D341Med (cell line): ENCODE data around the gene LRRC8B.
"Not testable (repeated sequence)": the region's sequence is repeated elsewhere in the genome, so short reads cannot be mapped to it uniquely, and the experiment has no call there.

Source experiments
- DNase-seq: peaks from one replicate; pipeline ENCODE4 v3.0.0; 2012; ENCODE audit warnings: low spot score

LRRC8B gene

GRCh38 chr1:89584781-89585180 is 60.2 kb downstream of the LRRC8B start:
- DNase-seq, result no peak

GRCh38 chr1:89587729-89588161 is 63.1 kb downstream of the LRRC8B start:
- DNase-seq, result no peak

- DNase-seq, result no peak
Observed at GRCh38 chr1:89588480-89588879, 63.9 kb downstream of the LRRC8B start.

- no peak for DNase-seq
Observed at GRCh38 chr1:89589515-89589914, 64.9 kb downstream of the LRRC8B start.

- no peak for DNase-seq
Observed at GRCh38 chr1:89590341-89591080, 65.9 kb downstream of the LRRC8B start.

DNA sequence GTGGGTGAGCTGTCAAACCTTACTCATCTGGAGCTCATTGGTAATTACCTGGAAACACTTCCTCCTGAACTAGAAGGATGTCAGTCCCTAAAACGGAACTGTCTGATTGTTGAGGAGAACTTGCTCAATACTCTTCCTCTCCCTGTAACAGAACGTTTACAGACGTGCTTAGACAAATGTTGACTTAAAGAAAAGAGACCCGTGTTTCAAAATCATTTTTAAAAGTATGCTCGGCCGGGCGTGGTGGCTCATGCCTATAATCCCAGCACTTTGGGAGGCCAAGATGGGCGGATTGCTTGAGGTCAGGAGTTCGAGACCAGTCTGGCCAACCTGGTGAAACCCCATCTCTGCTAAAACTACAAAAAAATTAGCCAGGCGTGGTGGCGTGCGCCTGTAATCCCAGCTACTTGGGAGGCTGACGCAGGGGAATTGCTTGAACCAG is 68.3 kb downstream of the LRRC8B start:
- not testable (repeated sequence) for DNase-seq

- DNase-seq, result no peak
Observed at GRCh38 chr1:89594096-89594740, 69.6 kb downstream of the LRRC8B start.

GRCh38 chr1:89596698-89597097 is 72.1 kb downstream of the LRRC8B start:
- no peak for DNase-seq

GRCh38 chr1:89598450-89599331 is 74.1 kb downstream of the LRRC8B start:
- DNase-seq, result peak; percentile 52

DNA sequence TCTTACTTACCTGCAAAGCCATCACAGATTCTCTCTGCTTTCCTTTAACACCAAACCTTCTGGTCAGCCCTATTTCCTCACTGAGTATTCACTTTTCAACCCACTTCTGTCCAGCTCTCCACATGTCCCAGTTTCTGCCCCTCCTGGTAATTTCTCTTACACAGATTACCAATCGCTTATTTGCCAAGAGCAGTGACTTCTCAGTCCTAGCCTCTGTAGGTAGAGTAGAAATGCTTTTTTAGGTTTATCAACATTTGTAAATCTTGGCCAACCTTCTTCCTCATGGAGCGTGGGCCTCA is 74.7 kb downstream of the LRRC8B start:
- DNase-seq, result no peak

GRCh38 chr1:89600451-89601224 is 76.0 kb downstream of the LRRC8B start:
- DNase-seq, result no peak

GRCh38 chr1:89602871-89603404 is 78.3 kb downstream of the LRRC8B start:
- no peak for DNase-seq

DNA sequence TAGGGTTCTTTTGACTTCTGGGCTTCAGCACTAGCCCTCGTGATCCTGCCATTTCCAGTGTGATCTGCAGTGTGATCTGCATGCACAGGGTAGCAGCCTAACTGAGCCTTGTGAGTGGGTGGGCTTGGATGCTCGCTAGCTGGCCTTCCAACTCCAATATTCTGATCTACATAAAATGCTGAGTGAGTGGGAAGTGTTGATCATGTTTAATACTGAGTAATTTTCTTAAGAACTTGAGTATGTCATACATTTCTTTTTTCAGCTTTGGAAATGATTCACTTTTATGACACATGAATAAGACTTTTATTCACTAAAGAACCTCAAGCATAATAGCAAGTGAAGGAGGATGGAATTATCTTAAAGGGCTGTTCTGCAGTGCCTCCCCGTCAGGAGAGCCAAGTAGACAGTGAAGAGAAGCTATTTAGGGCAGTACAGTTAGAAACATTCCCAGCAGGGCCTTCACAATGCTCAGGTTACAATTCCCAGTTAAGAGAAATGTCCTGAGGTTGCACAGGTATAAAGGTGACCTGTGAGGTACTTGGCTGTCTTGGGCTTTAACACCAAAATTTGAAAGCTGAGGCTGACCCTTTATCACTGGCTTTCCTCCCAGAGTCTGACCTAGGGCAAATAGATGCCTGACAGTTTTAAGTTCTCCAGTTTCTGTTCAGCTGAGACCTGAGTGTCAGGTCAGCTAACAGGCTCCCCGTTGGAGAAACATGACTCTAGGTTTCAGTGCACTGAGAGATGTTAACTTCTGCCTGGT is 79.2 kb downstream of the LRRC8B start:
- DNase-seq, result no peak

DNA sequence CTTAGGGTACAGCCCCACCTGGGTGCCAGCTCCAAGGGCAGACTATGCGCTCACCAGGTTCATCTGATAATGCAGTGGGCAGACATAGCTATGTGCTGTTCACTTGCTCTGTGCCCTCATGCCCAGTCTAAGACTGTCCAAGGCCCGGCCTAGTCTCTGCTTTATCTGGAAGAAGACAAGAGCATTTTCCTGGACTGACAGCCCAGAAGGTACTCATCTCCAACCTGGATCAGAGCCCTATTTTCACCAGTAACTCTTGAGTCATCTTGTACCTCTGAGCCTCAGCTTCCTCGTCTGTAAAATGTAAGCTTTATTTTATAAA is 79.7 kb downstream of the LRRC8B start:
- no peak for DNase-seq

DNA sequence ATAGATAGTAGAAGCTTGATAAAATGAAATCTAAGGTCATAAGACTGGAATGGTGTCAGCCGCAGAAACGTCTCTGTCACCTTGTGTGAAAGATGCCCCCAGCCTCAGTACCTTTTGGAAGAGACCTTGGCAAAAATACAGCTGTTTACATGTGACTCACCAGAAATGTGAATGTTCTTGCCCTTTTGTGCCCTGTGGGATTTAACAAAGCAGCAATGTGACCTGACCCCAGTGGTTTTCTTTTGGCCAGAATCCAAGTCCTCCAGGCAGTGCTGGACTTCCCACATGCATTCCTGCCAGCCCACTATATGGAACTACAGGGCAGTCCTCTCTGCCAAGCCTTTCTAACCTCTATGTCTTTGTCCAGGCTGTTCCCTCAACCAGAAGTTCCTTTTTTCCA is 81.1 kb downstream of the LRRC8B start:
- DNase-seq, result no peak

DNA sequence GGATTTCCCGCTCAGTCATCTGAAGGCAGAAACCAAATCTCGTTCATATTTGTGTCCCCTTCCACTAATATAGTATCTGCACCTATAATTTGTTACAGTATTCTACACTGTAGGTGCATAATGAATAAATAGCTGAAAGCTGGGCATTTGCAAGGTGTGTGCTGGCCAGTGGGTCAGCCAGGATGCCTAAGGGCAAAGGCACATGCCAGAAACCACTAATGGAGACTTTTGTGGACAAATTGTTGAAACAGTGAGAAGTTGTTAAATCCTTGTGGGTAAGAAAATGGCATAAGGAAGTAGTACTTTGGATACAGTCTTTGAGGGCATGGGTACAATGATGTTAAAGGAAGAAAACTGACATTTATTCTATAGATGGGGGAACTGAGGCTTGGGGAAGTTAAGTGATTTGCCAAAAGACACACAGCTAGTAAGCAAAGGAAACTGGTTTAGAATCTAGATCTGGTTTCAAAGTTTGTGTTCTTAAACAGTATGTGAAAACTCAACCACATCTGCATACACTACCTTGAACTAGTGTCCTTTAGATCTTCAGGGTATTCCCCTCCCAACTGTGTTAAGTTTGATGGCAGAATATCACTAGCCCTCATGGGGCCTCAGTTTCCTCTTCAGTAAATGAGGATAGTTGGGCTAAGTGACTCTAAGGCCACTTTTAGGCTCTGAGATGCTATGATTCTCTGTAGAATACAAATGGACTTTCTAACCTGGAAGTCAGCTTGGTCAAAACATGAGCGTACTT is 81.8 kb downstream of the LRRC8B start:
- no peak for DNase-seq

DNA sequence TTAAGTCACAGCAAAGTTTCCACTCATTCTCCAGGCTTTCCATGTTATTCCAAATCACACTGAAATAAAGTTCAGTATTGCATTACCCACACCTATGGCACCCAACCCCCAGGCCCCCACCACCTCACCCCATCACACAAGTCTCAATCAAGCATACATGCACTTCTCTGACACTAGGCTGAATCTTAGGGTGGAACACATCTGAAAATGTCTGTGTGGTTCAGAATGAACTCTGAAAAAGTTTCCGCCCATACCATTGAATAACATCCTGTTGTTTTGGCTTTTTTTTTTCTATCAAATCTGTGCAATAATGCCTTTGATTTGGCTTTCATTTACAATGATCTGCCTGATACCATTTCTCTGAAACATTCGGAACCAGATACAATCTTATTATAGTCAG is 82.5 kb downstream of the LRRC8B start:
- DNase-seq, result no peak

- DNase-seq, result no peak
Observed at GRCh38 chr1:89607586-89608318, 83.1 kb downstream of the LRRC8B start.

DNA sequence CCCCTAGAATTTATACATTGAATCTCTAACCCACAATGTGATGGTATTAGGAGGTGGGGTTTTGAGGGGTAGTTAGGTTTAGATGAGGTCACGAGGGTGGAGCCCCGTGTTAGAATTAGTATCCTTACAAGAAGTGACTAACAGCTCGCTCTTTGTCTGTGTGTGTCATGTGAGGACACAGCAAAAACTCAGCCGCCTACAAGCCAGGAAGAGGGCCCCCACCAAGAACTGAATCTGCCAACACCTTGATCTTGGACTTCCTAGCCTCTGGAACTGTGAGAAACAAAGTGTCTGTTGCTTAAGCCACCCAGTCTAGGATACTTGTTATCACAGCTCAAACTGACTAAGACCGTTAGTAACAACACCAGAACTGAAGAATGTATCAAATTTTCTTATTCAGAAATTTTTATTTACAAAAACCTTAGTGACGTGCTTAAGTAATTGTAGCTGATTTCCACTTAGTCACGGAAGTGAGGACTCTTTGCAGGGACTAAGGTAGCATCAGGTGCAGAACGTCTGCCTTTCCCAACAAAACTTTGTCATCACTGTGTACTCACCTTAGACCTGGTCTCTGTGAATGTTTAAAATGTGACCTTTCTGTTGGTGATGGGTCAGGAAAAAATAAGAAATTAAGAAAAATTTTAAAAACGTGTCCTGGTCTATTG is 83.8 kb downstream of the LRRC8B start:
- DNase-seq, result no peak
